GM12864 (cell line): Measurements from ENCODE around the gene RBFOX1.

Source experiments
- DNase-seq: peaks from one replicate; pipeline ENCODE4 v3.0.0-alpha.2; 2011; ENCODE audit warnings: low read depth
- H3K4me3 ChIP-seq: 2 replicates; pipeline ENCODE4 v1.5.1; 2011; ENCODE audit warnings: mild to moderate bottlenecking, low read depth, low read length, control low read depth
- TF ChIP-seq, protein P1 (sequence below): IDR thresholded peaks from 2 replicates; pipeline ENCODE4 v1.5.1; 2011; ENCODE audit warnings: low read depth, mild to moderate bottlenecking, moderate library complexity, low read length, control low read depth, inconsistent platforms; ENCODE audit errors: missing control alignments

The RBFOX1 gene

DNA sequence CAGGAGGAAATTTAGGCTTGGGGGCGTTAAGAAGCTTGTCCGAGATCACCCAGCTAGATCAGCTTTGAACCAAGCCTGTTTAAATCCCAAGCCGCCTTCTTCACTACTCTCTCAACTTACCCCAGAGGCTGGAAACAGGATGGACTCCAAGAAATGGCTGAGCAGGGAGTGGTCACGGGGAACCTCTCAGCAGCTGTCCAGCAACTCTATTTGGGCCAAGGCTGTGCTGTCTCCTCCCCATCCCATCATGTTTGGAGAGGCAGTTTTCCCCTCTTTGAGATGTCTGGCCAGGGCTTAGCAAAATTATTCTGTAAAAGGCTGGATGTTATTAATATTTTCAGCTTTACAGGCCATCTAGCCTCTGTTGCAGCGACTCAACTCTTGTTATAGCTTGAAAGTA is 305.7 kb downstream of the RBFOX1 start:
- TF ChIP-seq, protein P1, sequence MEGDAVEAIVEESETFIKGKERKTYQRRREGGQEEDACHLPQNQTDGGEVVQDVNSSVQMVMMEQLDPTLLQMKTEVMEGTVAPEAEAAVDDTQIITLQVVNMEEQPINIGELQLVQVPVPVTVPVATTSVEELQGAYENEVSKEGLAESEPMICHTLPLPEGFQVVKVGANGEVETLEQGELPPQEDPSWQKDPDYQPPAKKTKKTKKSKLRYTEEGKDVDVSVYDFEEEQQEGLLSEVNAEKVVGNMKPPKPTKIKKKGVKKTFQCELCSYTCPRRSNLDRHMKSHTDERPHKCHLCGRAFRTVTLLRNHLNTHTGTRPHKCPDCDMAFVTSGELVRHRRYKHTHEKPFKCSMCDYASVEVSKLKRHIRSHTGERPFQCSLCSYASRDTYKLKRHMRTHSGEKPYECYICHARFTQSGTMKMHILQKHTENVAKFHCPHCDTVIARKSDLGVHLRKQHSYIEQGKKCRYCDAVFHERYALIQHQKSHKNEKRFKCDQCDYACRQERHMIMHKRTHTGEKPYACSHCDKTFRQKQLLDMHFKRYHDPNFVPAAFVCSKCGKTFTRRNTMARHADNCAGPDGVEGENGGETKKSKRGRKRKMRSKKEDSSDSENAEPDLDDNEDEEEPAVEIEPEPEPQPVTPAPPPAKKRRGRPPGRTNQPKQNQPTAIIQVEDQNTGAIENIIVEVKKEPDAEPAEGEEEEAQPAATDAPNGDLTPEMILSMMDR, result no peak
- DNase-seq, result no peak
- H3K4me3 ChIP-seq, result no peak overlapping the region

DNA sequence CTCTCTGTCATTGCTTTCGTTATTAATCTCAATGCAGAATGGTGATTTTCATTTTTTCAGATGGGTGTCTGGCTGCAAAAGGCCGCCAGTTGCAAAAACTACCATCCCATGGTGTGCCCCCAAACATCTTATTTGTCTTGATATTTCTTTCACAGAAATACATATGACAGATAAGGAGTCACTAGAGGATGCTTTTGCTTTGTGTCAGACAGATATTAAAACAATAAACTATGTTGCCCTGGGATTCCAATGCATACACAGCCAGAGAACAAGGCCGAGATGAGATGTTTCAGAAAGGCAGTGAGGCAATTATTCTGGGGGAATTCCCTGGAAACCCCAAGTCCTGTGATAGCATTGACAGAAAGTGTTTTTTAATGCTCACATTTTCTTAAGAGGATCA is 307.7 kb downstream of the RBFOX1 start:
- DNase-seq, result no peak
- no peak overlapping the region for H3K4me3 ChIP-seq
- TF ChIP-seq, protein P1, result no peak

DNA sequence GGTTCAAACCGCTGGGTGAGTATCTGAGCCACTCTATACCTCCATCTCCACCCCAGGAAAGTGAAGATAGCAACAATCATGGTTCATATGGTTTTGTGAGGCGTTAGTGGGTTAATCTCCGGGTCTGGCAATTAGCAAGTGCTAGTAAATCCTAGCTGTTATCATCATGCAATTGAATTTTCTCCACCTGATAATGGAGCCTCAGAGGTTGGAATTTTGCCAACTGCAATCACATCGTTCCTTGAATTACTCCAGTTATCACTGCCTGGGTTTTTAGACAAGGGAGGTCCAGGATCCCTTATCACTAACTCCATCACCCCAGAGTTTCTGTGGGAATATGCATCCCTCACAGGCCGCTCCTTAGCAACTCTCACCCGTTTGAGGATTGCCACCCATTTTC is 311.5 kb downstream of the RBFOX1 start:
- TF ChIP-seq, protein P1, result no peak
- no peak overlapping the region for H3K4me3 ChIP-seq
- no peak for DNase-seq

DNA sequence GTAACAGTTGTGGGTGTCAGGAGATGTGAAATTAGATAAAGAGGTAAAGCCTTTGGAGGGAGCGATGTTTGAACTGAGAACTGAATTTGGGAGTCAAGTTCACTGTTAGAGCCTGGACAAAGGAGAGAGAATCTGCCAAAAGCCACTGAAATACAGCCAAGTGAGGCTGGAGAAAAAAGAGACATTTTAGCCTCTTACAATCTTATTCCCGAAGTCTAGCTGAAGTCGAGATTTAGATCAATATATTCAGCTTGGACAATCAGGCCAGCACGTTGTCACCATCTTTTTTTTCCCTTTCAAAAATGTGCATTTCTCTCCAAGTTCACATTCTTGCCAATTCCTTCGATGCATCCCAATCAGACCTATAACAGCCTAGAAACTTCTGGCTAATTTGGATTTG is 312.2 kb downstream of the RBFOX1 start:
- no peak overlapping the region for H3K4me3 ChIP-seq
- TF ChIP-seq, protein P1, result no peak
- no peak for DNase-seq

DNA sequence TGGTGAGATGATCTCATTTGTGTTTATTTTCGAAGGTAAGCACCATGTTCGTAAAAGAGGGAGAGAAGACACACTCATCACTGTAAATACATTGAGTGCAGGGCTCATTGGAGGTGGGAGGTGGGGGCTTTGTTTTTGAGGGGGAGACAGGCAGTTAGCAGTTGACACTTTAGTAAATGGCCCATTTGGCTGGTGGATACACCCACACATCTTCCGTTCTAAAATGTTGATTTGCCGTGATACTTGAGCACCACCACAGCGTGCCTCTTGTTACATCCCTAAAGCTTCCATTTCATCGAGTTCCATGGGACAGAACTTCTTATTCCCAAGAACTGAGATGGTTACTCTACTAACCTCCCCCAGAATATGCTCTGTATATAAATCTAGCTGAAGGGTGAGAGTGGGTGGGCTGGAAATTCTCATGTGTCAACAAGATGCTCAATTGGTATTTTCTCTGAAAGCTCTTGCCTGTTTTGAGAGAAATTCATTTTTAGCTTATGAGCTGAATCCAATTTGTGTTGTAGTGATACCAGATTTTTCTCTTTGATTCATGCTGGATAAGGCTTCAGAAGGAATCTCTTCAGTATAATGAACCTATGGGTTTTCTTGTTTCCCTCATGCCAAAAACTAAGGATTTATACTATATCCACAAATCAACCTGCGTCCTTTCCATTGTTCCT is 314.3 kb downstream of the RBFOX1 start:
- H3K4me3 ChIP-seq, result no peak overlapping the region
- DNase-seq, result no peak
- TF ChIP-seq, protein P1, result no peak

DNA sequence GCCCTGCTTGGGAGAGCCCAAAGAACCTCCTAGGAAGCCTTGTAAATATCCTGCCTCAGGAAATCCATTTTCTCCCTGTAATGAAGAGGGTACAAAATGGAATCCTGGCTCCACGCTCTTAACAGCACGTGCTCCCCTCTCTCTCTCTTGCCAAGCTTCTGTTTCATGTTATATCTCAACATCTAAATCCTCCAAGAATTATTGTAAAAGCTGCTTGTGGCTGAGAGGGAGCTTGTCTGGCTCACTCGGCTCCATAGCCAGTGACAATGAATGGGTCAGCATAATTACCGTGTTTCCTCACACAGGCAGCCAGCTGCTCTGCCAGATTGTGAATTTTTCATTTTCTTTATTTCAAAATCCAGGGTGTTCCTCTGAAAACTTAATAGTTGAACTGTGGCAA is 317.8 kb downstream of the RBFOX1 start:
- H3K4me3 ChIP-seq, result no peak overlapping the region
- TF ChIP-seq, protein P1, result no peak
- DNase-seq, result no peak
